ENCODE results near the gene SH3GL2.

Gene SH3GL2

GRCh38 chr9:17813798-17814197 is 234.9 kb downstream of the SH3GL2 start:
- DNase-seq (ENCODE audit: low spot score): no peak

- DNase-seq (ENCODE audit: low spot score): no peak
Measured at GRCh38 chr9:17816431-17817027, 237.7 kb downstream of the SH3GL2 start.

GRCh38 chr9:17824191-17824590 is 245.3 kb downstream of the SH3GL2 start:
- DNase-seq (ENCODE audit: low spot score): no peak

GRCh38 chr9:17824616-17825264 is 245.9 kb downstream of the SH3GL2 start:
- DNase-seq (ENCODE audit: low spot score): no peak

GRCh38 chr9:17825265-17825659 is 246.4 kb downstream of the SH3GL2 start:
- no peak for DNase-seq (ENCODE audit: low spot score)

- no peak for DNase-seq (ENCODE audit: low spot score)
Measured at GRCh38 chr9:17829064-17829463, 250.2 kb downstream of the SH3GL2 start.

GRCh38 chr9:17829812-17830385 is 251.0 kb downstream of the SH3GL2 start:
- DNase-seq (ENCODE audit: low spot score): no peak

- no peak for DNase-seq (ENCODE audit: low spot score)
Measured at GRCh38 chr9:17832812-17833211, 253.9 kb downstream of the SH3GL2 start.

- no peak for DNase-seq (ENCODE audit: low spot score)
Measured at GRCh38 chr9:17833846-17834245, 255.0 kb downstream of the SH3GL2 start.

GRCh38 chr9:17837965-17838364 is 259.1 kb downstream of the SH3GL2 start:
- no peak for DNase-seq (ENCODE audit: low spot score)

GRCh38 chr9:17839776-17840175 is 260.9 kb downstream of the SH3GL2 start:
- DNase-seq (ENCODE audit: low spot score): no peak

- DNase-seq (ENCODE audit: low spot score): no peak
Measured at GRCh38 chr9:17843236-17843635, 264.4 kb downstream of the SH3GL2 start.

Measured in left forelimb (tissue), 1 donor.